Measurements from ENCODE around the gene SAA2. TPM values are rescaled to one million over a fixed set of nuclear protein-coding genes. Genes with fewer than 3 reads are reported as not detected.

SAA2 gene
- total RNA-seq, 1 experiment from 2014 or later: not detected

DNA sequence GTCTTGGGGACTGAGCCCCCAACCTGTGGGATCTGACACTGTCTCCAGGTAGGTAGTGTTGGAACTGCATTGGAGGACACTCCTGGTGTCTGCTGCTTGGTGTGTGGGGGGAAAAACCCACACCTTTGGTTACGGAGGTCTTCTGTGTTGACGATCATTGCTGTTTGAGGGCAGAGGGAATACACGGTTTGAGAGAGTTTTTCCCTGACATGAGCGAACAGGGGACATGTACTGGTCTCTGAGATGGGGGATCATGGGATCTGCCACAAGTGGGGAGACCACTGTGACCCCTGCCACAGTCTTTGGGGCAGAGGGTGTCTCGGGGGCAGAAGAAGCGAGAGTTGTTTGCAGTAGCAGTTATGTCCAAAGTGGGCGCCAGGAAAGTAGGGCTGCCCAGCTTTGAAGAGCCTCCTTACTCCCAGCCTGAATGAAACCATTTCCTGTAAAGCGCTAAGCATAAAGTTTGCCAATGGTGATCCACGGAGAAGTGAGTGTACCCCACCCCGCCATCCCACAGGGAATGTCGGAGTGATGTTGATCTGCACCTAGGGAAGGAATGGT lies 5.4 kb upstream of the SAA2 start:
- H4K8ac ChIP-seq (replicated peaks; ENCODE audit: insufficient read length, low read depth, low read length): no peak overlapping the region
- no CpG with 5 or more reads among the region's 11 CpGs for WGBS (ENCODE audit: extremely low coverage, insufficient read length, low lambda C conversion rate)
- H2BK20ac ChIP-seq (ENCODE audit: low read depth, low read length, poor library complexity, severe bottlenecking): no peak overlapping the region
- no peaks in the 10 kb centered on the region for H3K27me3 ChIP-seq (ENCODE audit: insufficient read depth, low read length)
- Mint-ChIP-seq H3K4me1 (no peaks in the 10 kb centered on the region), H3K4me3 (no peak overlapping the region), H3K27me3 (ENCODE audit: low read depth) (no peaks in the 10 kb centered on the region; the same call in 1 of the 2 replicates), H3K9me3 (no peaks in the 10 kb centered on the region), H3K27ac (no peak overlapping the region), H3K36me3 (ENCODE audit: insufficient read depth in 1 of 3, low read depth in 3 of 3) (no peaks in the 10 kb centered on the region)
- no peak overlapping the region for H2AFZ ChIP-seq (ENCODE audit: low read length)
- no peak overlapping the region for H3K18ac ChIP-seq (ENCODE audit: insufficient read length, low read depth, low read length)
- H2BK5ac ChIP-seq (ENCODE audit: insufficient read length, low read length): no peak overlapping the region
- no peak overlapping the region for H3T11ph ChIP-seq (ENCODE audit: low read length)
- no peak overlapping the region for H3K56ac ChIP-seq (ENCODE audit: insufficient read length, low read depth, low read length)
- no peak overlapping the region for H3K4me2 ChIP-seq (ENCODE audit: insufficient read depth, insufficient read length, low read length)
- H2AK5ac ChIP-seq (ENCODE audit: insufficient read length, low read length): no peak overlapping the region
- TF ChIP-seq, protein P1, sequence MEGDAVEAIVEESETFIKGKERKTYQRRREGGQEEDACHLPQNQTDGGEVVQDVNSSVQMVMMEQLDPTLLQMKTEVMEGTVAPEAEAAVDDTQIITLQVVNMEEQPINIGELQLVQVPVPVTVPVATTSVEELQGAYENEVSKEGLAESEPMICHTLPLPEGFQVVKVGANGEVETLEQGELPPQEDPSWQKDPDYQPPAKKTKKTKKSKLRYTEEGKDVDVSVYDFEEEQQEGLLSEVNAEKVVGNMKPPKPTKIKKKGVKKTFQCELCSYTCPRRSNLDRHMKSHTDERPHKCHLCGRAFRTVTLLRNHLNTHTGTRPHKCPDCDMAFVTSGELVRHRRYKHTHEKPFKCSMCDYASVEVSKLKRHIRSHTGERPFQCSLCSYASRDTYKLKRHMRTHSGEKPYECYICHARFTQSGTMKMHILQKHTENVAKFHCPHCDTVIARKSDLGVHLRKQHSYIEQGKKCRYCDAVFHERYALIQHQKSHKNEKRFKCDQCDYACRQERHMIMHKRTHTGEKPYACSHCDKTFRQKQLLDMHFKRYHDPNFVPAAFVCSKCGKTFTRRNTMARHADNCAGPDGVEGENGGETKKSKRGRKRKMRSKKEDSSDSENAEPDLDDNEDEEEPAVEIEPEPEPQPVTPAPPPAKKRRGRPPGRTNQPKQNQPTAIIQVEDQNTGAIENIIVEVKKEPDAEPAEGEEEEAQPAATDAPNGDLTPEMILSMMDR (conservative IDR thresholded peaks at IDR 0.05): no peak
- H3K27ac ChIP-seq (ENCODE audit: insufficient read length, low read depth, low read length): no peak overlapping the region
- H3K23ac ChIP-seq (ENCODE audit: insufficient read length, low read depth, low read length): no peak overlapping the region
- no peaks in the 10 kb centered on the region for H3K4me1 ChIP-seq (ENCODE audit: insufficient read depth, low read length)
- H2BK15ac ChIP-seq (ENCODE audit: low read depth, low read length): no peak overlapping the region
- DNase-seq: no peak
- no peaks in the 10 kb centered on the region for H3K79me2 ChIP-seq (ENCODE audit: insufficient read depth, low read length)
- no peak overlapping the region for H4K5ac ChIP-seq (ENCODE audit: insufficient read length, low read depth, low read length)
- no peak overlapping the region for H4K91ac ChIP-seq (ENCODE audit: insufficient read length, low read depth, low read length)
- H3K79me1 ChIP-seq (ENCODE audit: insufficient read depth, low read depth, low read length, poor library complexity, severe bottlenecking): no peaks in the 10 kb centered on the region
- no peaks in the 10 kb centered on the region for H3K9me3 ChIP-seq (ENCODE audit: control insufficient read depth, low read depth, low read length)
- H3K23me2 ChIP-seq (ENCODE audit: insufficient read length, low read depth, low read length, poor library complexity, severe bottlenecking): no peaks in the 10 kb centered on the region
- H2BK12ac ChIP-seq (ENCODE audit: insufficient read length, low read depth, low read length): no peak overlapping the region
- no peak overlapping the region for H3K9ac ChIP-seq (ENCODE audit: extremely low read depth, insufficient read length, low read length)
- H4K20me1 ChIP-seq (ENCODE audit: control insufficient read depth, insufficient read depth, insufficient read length): no peaks in the 10 kb centered on the region
- no peak overlapping the region for H3K4ac ChIP-seq (ENCODE audit: low read depth, low read length)
- no peak overlapping the region for H3K14ac ChIP-seq (ENCODE audit: insufficient read depth, low read length)
- H2BK120ac ChIP-seq (ENCODE audit: low read depth, low read length, poor library complexity, severe bottlenecking): no peak overlapping the region

All from H9 (cell line).